ENCODE data around the gene BTBD19. TPM values are rescaled to one million over a fixed set of nuclear protein-coding genes. Genes with fewer than 3 reads are reported as not detected.

BTBD19 gene
- total and polyA plus RNA-seq, 2 of the 8 experiments (the other 6 are each of a cell fraction or from before 2014, with no cell fraction given) = 1.1 TPM

- TF ChIP-seq NANOG (IDR thresholded peaks at IDR 0.05; ENCODE audit: insufficient read depth, low read depth, low read length, poor library complexity, severe bottlenecking) (no peak), CHD2 (IDR thresholded peaks at IDR 0.05; ENCODE audit: low read length) (peak; percentile 70; the same call in 1 of the 2 replicates), FOSL1 (IDR thresholded peaks at IDR 0.05; ENCODE audit: insufficient read depth, low read depth, low read length) (no peak), BCL11A (IDR thresholded peaks at IDR 0.05; ENCODE audit: low read depth in 2 of 2, low read length in 2 of 2) (no peak), SUZ12 (IDR thresholded peaks at IDR 0.05; ENCODE audit: low read length) (no peak), CHD1 (IDR thresholded peaks at IDR 0.05; ENCODE audit: low read depth, low read length) (no peak), POU5F1 (IDR thresholded peaks at IDR 0.05; ENCODE audit: low read depth, low read length) (no peak), CHD7 (IDR thresholded peaks at IDR 0.05; ENCODE audit: insufficient replicate concordance, low read length) (no peak), CBX5 (IDR thresholded peaks at IDR 0.05; ENCODE audit: low read depth, low read length) (no peak), KDM5A (IDR thresholded peaks at IDR 0.05; ENCODE audit: low read length) (peak; percentile 74; the same call in 1 of the 2 replicates)
Observed at GRCh38 chr1:44775078-44775929, 33.0 kb upstream of the BTBD19 start, which contains the start of gene RPS8 (continued).

Measured in H1 (cell line).